ENCODE data around the gene CYP2S1.

Gene CYP2S1

GRCh38 chr19:41194157-41194552 lies 1.1 kb downstream of the CYP2S1 start:
- no peak for DNase-seq (ENCODE audit: low spot score)

DNA sequence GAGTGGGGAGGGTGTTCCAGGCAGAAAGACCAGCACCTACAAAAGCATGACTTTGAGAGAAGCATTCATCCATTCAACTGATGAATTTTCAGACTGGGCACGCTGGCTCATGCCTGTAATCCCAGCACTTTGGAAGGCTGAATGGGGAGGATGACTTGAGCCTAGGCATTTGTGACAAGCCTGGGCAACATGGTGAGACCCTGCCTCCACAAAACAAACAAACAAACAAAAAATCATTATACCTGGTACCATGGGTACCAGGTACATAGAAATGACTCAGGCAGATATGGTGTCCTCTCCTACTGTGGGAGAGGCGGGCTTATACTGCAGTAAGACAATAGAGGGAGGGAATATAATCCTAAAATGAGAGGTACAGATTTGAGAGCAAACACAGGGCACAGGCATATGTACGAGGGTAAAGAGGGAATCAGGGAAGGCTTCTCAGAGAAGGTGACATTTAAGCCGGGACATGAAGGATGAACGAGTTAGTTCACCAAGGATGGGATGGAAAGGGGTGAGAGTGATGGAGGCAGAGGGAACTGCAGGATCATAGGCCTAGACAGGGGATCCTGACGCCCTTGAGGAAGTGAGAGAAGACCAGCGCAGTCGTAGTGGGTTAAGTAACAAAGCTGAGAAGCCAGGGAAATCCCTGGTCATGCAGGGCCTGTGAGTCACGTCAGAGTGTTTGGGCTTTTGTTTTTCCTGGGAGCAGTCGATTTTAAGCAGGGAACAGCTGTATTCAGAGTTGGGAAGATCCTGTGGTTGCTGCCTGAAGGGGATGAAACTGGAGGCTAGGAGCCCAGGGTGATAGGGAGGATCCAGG lies 2.9 kb downstream of the CYP2S1 start:
- DNase-seq (ENCODE audit: low spot score): no peak

DNA sequence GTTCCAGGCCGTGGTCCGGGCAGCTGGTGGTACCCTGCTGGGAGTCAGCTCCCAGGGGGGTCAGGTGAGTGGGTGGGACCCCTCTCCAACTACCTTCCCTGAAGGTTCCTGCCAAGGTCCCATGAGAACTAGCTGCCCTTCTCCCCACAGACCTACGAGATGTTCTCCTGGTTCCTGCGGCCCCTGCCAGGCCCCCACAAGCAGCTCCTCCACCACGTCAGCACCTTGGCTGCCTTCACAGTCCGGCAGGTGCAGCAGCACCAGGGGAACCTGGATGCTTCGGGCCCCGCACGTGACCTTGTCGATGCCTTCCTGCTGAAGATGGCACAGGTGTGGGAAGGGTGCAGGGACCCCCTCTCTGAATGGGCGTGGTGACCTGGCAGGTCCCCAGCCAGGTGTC lies 5.5 kb downstream of the CYP2S1 start:
- DNase-seq (ENCODE audit: low spot score): no peak

GRCh38 chr19:41203371-41203770 lies 10.4 kb downstream of the CYP2S1 start:
- no peak for DNase-seq (ENCODE audit: low spot score)

GRCh38 chr19:41204338-41204737 lies 11.3 kb downstream of the CYP2S1 start:
- DNase-seq (ENCODE audit: low spot score): peak; percentile 91

GRCh38 chr19:41205995-41206394 lies 13.0 kb downstream of the CYP2S1 start:
- DNase-seq (ENCODE audit: low spot score): peak; percentile 14

DNA sequence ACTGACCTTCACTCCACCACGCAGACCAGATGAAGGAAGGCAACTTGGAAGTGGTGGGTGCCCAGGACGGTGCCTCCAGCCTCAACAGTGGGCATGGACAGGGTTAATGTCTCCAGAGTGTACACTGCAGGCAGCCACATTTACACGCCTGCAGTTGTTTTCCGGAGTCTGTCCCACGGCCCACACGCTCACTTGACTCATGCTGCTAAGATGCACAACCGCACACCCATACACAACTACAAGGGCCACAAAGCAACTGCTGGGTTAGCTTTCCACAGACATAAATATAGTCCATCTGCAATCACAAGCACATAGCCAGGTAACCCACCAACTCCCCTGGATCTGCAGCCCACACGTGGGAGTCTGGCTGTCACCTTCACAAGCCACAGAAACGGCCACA lies 13.4 kb downstream of the CYP2S1 start:
- DNase-seq (ENCODE audit: low spot score): no peak

GRCh38 chr19:41206926-41207750 lies 14.1 kb downstream of the CYP2S1 start:
- DNase-seq (ENCODE audit: low spot score): no peak

GRCh38 chr19:41214161-41214560 lies 21.1 kb downstream of the CYP2S1 start:
- no peak for DNase-seq (ENCODE audit: low spot score)

GRCh38 chr19:41217741-41218140 lies 24.7 kb downstream of the CYP2S1 start:
- no peak for DNase-seq (ENCODE audit: low spot score)

- DNase-seq (ENCODE audit: low spot score): no peak
Observed at GRCh38 chr19:41218249-41218614, 25.2 kb downstream of the CYP2S1 start.

DNA sequence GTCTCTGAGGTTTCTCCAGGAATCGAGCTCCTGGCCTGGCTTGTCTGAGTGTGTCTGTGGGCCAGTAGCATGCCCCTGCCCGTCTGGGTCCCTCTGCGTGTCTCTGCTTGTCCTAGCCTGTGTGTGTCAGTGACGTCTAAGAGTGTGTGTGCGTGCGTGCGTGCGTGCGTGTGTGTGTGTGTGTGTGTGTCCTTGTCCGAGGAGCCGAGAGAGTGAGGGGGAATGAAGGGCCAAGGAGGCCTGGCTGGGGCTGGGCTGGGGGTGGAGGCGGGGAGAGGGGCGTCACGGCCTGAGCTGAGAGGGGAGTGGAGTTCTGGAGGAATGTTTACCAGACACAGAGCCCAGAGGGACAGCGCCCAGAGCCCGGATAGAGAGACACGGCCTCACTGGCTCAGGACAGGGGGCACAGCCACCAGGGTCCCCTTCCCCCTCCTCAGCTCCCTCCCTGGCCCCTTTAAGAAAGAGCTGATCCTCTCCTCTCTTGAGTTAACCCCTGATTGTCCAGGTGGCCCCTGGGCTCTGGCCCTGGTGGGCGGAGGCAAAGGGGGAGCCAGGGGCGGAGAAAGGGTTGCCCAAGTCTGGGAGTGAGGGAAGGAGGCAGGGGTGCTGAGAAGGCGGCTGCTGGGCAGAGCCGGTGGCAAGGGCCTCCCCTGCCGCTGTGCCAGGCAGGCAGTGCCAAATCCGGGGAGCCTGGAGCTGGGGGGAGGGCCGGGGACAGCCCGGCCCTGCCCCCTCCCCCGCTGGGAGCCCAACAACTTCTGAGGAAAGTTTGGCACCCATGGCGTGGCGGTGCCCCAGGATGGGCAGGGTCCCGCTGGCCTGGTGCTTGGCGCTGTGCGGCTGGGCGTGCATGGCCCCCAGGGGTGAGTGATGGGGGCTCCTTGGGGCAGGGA lies 25.8 kb downstream of the CYP2S1 start, which contains the start of gene AXL:
Gene AXL, plus strand, starts transcription at position 609 of the 893 bp plus-strand sequence. Its CDS starts 170 bp downstream, at position 779.
- no peak for DNase-seq (ENCODE audit: low spot score)

GRCh38 chr19:41219924-41220567 lies 27.0 kb downstream of the CYP2S1 start:
- no peak for DNase-seq (ENCODE audit: low spot score)

DNA sequence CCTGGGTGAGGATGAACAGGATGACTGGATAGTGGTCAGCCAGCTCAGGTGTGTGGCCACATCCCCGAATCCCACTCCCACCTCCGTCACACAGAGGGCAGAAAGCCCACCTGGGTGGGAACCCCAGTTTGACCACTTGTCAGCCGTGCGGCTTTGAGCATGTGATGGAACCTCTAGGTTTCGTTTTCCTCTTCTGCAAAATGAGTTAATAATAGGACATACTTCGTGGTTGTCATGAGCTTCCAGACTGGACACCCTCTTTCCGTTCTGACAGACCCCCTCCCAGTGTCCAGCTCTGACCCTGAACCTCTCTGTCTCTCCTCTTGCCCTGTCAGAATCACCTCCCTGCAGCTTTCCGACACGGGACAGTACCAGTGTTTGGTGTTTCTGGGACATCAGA lies 27.8 kb downstream of the CYP2S1 start:
- no peak for DNase-seq (ENCODE audit: low spot score)

DNA sequence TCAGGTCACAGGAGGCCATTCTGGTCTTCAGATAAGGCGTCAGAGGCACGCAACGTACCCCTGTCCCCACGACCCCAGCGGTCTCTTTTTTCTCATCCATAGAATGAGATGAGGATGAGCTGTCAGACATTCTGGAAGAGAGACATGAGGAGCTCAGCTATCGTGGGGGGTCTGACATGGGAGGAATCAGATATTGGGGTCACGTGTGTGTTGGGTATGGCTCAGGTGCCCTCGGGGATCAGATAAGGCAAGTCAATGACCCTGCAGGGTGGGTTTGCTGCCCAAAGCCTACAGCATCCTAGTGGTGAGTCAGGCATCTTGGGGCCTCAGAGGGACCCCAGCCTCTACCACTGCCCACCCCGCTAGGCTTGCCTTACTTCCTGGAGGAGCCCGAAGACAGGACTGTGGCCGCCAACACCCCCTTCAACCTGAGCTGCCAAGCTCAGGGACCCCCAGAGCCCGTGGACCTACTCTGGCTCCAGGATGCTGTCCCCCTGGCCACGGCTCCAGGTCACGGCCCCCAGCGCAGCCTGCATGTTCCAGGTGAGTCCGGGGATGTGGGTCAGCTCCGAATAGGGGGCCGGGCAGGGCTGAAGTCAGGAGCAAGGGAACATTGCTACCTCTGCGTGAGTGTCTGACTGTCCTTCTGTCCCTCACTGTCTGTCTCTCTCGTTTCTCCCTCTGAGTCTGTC lies 28.6 kb downstream of the CYP2S1 start:
- no peak for DNase-seq (ENCODE audit: low spot score)

DNA sequence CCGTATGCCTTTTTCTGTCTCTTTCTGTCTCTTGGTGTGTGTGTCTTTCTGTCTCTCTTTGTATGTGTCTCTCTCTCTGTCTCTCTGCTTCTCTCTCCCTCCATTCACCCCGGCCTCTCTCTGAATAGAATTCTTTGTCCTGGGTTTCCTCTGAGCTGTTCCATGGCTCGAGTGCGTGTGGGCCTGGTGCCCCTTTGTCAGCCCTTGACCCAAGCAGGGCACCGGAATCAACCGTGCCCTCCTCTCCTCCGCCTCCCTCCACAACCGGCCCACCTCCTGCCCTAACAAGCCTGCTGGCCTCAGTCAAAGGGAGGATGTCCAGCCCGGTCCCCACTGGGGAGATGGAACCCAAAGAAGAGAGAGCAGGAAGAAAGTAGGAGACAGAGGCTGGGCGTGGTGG lies 29.2 kb downstream of the CYP2S1 start:
- DNase-seq (ENCODE audit: low spot score): no peak

- DNase-seq (ENCODE audit: low spot score): no peak
Observed at GRCh38 chr19:41223431-41224234, 30.6 kb downstream of the CYP2S1 start.

GRCh38 chr19:41224632-41225031 lies 31.6 kb downstream of the CYP2S1 start:
- no peak for DNase-seq (ENCODE audit: low spot score)

GRCh38 chr19:41225238-41226052 lies 32.4 kb downstream of the CYP2S1 start:
- peak; percentile 50 for DNase-seq (ENCODE audit: low spot score)

Data from CD4-positive, alpha-beta T cell treated with Interleukin-15 for 4 hours (primary cell).